Endothelial cell (in vitro differentiated cells): ENCODE data around the gene KIFAP3. TPM values are rescaled to one million over a fixed set of nuclear protein-coding genes. Genes with fewer than 3 reads are reported as not detected.

Experiments used
- DNase-seq: peaks from one replicate; pipeline ENCODE4 v3.0.0; 2021; ENCODE audit warnings: low spot score
- H3K27ac Mint-ChIP-seq: one replicate; pipeline ENCODE4 v1.8.0; 2021; ENCODE audit warnings: mixed read lengths, inconsistent platforms; ENCODE audit not compliant: unreplicated experiment
- H3K27me3 Mint-ChIP-seq: one replicate; pipeline ENCODE4 v1.8.0; 2021; ENCODE audit warnings: mild to moderate bottlenecking, moderate library complexity, mixed read lengths, inconsistent platforms; ENCODE audit not compliant: unreplicated experiment
- H3K36me3 Mint-ChIP-seq: one replicate; pipeline ENCODE4 v1.8.0; 2021; ENCODE audit warnings: mild to moderate bottlenecking, low read depth, mixed read lengths, inconsistent platforms; ENCODE audit not compliant: unreplicated experiment
- H3K4me1 Mint-ChIP-seq: one replicate; pipeline ENCODE4 v1.8.0; 2021; ENCODE audit warnings: mild to moderate bottlenecking, mixed read lengths, inconsistent platforms; ENCODE audit not compliant: unreplicated experiment
- H3K4me3 Mint-ChIP-seq: one replicate; pipeline ENCODE4 v1.8.0; 2021; ENCODE audit warnings: mild to moderate bottlenecking, mixed read lengths, inconsistent platforms; ENCODE audit not compliant: unreplicated experiment
- H3K9me3 Mint-ChIP-seq: one replicate; pipeline ENCODE4 v1.8.0; 2021; ENCODE audit warnings: mixed read lengths, inconsistent platforms; ENCODE audit not compliant: unreplicated experiment
- total RNA-seq: library from RNA; stranded (reverse); fragmentation: NEBNext Ultra II Directional; extraction: Animal tissue kit (Norgen Biotek cat#: 25700); gene quantifications from one replicate; pipeline ENCODE4 v1.2.1, GENCODE V29; 2021; ENCODE audit not compliant: unreplicated experiment
- TF ChIP-seq, protein P1 (sequence below): fragments of 200-600 bp; sonication (generic); IDR thresholded peaks from one replicate; pipeline ENCODE4 v1.5.0; 2021; ENCODE audit warnings: antibody characterized with exemption; ENCODE audit not compliant: unreplicated experiment

Gene KIFAP3
- total RNA-seq, 1 donor from 2014 or later, result 49.7 TPM

DNA sequence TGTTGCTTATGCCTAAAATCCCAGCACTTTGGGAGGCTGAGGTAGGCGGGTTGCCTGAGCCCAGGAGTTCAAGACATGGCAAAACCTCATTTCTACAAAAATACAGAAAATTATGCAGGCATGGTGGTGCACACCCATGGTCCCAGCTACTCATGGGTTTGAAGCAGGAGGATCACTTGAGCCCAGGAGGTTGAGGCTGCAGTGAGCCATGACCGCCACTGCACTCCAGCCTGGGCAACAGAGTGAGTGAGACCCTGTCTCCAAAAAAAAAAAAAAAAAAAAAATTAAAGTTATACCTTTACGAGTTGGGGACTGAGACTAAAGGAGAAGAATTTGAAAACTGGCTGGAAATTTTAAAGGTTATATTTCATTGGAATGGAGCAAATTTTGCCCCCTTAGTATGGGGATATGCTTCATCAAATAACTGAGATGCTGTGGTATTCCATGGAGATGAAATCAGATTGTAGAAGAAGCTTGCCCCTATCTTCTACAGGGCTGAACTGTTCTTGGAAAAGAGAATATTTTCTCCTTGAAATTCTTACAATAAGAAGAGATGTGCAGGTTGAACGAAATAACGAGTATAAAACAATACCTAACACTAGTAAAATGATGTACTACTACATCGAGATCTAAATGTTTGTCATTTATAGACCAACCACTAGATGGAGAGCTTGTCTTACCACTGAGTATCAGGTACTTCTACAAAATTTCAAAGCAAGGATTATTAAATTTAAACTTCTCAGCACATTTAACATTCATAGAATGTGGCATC lies 145.9 kb downstream of the KIFAP3 start:
- H3K4me3 Mint-ChIP-seq, result no peak overlapping the region
- no peaks in the 10 kb centered on the region for H3K4me1 Mint-ChIP-seq
- no peaks in the 10 kb centered on the region for H3K36me3 Mint-ChIP-seq
- TF ChIP-seq, protein P1, sequence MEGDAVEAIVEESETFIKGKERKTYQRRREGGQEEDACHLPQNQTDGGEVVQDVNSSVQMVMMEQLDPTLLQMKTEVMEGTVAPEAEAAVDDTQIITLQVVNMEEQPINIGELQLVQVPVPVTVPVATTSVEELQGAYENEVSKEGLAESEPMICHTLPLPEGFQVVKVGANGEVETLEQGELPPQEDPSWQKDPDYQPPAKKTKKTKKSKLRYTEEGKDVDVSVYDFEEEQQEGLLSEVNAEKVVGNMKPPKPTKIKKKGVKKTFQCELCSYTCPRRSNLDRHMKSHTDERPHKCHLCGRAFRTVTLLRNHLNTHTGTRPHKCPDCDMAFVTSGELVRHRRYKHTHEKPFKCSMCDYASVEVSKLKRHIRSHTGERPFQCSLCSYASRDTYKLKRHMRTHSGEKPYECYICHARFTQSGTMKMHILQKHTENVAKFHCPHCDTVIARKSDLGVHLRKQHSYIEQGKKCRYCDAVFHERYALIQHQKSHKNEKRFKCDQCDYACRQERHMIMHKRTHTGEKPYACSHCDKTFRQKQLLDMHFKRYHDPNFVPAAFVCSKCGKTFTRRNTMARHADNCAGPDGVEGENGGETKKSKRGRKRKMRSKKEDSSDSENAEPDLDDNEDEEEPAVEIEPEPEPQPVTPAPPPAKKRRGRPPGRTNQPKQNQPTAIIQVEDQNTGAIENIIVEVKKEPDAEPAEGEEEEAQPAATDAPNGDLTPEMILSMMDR, result peak; percentile 68
- no peaks in the 10 kb centered on the region for H3K27me3 Mint-ChIP-seq
- no peaks in the 10 kb centered on the region for H3K9me3 Mint-ChIP-seq
- no peak for DNase-seq
- H3K27ac Mint-ChIP-seq, result no peak overlapping the region

DNA sequence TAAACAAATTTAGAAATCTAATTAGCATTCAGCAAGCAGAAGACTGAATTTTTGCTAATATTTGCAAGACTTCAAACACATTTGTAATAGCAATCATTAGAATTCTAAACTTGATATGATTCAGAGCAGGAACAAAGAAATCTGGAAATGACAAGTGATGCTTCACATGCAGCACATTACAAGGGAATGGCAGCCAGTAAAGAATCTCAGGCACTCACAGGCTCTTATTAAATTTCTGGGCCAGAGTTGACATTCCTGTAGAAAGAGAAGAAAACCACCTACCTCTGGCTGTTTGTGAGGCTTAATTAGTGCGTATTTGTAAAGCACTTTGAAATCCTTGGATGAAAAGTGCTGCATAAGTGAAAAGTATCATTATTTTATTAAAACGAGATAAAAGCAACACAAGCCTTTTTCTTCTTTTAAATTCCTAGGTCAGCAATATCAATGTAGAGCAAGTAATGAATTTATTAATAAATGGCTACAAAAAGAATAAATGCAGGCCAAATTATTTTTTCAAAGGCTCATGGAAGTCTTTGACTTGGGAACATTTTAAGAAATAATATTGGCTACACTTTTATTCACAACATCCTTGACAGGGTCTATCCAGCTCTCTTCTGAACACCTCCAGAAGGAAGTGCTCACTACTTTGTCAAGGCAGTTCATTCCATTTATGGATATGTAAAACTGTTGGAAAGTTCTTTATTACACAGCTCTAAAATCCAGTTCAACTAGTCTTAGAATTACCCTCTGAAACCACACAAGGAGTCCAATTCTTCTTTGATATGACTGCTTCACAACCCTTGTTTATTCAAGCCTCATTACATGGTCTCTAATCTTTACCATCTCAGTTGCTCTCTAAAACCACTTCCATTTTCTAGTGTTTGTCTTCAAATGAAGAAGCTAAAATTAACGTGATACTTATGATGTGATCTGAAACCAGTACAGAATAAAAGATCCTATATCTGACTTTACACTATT lies 148.7 kb downstream of the KIFAP3 start:
- Mint-ChIP-seq H3K4me1 (no peaks in the 10 kb centered on the region), H3K4me3 (no peak overlapping the region), H3K9me3 (no peaks in the 10 kb centered on the region), H3K36me3 (no peaks in the 10 kb centered on the region), H3K27ac (no peak overlapping the region), H3K27me3 (no peaks in the 10 kb centered on the region)
- TF ChIP-seq, protein P1, result no peak
- DNase-seq, result no peak

DNA sequence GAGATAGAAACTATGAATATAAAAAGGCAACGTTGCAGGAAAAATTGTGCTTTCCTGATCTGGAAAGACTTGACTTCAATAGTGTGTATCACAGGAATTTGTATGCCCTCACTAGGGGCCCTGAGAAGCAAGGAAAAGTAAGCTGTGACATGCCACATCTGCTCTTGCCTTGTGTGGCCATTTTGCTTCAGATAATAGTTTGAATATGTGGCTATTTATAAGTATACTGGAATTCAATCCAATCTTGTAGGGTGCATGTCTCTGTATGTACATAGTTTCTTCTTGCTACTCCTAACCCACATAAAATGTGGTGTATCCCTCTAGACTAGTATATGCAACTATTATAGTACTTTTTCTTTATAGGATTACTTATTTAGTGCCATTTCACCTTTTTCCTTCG lies 149.7 kb downstream of the KIFAP3 start:
- H3K4me3 Mint-ChIP-seq, result no peak overlapping the region
- no peak overlapping the region for H3K27ac Mint-ChIP-seq
- no peaks in the 10 kb centered on the region for H3K27me3 Mint-ChIP-seq
- no peaks in the 10 kb centered on the region for H3K36me3 Mint-ChIP-seq
- no peaks in the 10 kb centered on the region for H3K9me3 Mint-ChIP-seq
- TF ChIP-seq, protein P1, result no peak
- no peak for DNase-seq
- no peaks in the 10 kb centered on the region for H3K4me1 Mint-ChIP-seq

DNA sequence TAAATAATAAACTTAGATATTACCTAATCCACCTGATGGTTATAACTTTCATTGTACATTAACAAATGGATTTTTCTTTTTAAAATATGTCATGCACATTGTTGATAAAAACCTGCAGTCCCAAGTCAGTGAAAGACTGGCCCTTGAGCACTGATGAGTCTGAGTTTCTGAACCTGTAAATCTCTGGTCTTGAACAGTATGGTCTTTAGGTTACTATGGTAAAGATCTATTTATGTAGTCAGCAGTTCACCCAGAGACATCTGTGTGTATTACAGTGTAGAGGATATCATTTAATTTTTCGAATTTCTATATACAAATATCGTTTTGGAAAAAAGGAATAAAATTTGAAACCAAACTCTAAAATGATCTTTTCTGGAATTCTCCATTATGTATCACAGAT lies 150.4 kb downstream of the KIFAP3 start:
- no peaks in the 10 kb centered on the region for H3K9me3 Mint-ChIP-seq
- H3K27ac Mint-ChIP-seq, result no peak overlapping the region
- DNase-seq, result no peak
- TF ChIP-seq, protein P1, result no peak
- H3K4me3 Mint-ChIP-seq, result no peak overlapping the region
- no peaks in the 10 kb centered on the region for H3K27me3 Mint-ChIP-seq
- no peaks in the 10 kb centered on the region for H3K4me1 Mint-ChIP-seq
- H3K36me3 Mint-ChIP-seq, result peaks cover under 1% of the 10 kb centered on the region

DNA sequence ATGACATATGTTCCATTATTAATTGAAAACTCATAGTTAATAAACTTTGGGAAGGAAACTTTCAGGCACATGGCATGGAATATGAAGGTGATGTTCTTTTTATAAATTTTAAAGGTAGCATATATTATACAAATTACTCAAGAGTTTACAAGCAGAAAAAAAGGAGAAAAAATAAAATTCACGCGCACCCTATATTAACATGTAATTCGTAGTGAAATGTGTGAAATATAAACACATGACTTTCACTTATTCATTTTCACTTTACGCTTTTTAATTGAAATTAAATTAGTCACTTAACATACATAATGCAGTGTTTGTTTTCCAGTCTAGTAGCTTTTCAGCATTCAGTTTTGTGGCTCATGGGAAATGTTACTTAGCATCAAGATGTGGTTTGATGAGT lies 153.4 kb downstream of the KIFAP3 start:
- H3K27ac Mint-ChIP-seq, result no peak overlapping the region
- peaks cover 3% of the 10 kb centered on the region for H3K36me3 Mint-ChIP-seq
- no peak overlapping the region for H3K4me3 Mint-ChIP-seq
- H3K4me1 Mint-ChIP-seq, result peaks cover 2% of the 10 kb centered on the region
- no peak for DNase-seq
- H3K27me3 Mint-ChIP-seq, result no peaks in the 10 kb centered on the region
- TF ChIP-seq, protein P1, result no peak
- no peaks in the 10 kb centered on the region for H3K9me3 Mint-ChIP-seq
